HG02678 (cell line): Measurements from ENCODE around the gene TMEM273.
A peak's percentile ranks its signal among the peaks of the same experiment; 100 is the strongest.
"Not testable (repeated sequence)": the region's sequence is repeated elsewhere in the genome, so short reads cannot be mapped to it uniquely, and the experiment has no call there.

Experiments
- ATAC-seq: cut with Tn5 transposase; IDR thresholded peaks from one replicate; pipeline ENCODE4 v1.9.1; 2021; ENCODE audit warnings: mild to moderate bottlenecking, moderate library complexity; ENCODE audit not compliant: unreplicated experiment

Gene TMEM273

DNA sequence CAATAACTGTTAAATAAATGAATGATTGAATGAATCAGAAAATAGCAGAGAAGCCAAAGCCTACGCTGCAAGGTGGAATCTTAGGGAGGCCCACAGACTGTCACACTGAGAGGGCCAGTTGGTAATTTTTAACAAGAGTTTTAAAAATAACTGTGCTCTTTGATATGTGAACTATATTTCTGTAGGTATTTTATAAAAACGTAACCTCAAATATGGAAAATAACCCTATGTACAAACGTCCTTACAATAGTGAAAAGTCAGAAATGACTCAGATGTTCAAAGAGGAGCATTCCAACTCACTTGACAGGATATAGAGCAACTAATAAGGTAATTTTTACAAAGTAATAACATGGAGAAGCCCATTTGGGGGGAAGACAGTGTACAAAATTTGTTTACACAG is 18.9 kb upstream of the TMEM273 start:
- ATAC-seq: peak; percentile 58

DNA sequence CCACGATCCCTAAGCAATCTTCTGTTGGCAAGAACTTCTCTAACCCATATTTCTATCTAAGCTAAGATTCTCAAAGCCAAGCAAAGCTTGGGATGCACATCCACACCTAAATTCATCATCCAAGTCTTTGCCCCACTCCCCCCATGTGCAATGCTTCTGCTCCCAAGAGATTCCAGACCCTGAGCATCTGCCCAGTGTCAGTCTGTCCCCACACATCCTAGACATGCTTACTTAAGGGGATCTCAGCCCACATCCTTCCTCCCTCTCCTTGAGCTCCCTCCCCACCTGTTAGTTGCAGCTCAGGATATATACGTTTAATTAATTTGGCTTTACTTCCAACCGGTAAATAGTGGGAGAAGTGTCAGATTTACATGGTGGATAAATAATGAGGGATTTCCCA is 17.0 kb upstream of the TMEM273 start:
- no peak for ATAC-seq

DNA sequence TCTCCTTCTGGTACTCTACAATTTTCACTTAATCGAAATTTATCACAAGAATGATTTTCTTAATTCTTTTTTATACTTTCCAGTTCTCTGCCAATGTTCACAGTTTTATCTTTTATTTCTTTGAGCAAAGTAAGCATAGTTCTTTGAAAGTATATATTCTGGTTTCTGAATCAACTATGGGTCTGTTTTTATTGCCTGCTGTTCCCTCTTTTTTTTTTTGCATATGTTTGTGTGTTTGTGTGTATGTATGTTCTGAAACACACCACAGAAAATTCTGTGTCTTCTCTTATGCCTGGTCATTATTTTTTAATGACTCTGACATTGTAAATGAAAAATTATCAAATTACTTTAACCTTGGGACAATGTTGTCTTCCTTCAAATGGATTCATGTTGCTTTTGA is 15.9 kb upstream of the TMEM273 start:
- ATAC-seq: no peak

DNA sequence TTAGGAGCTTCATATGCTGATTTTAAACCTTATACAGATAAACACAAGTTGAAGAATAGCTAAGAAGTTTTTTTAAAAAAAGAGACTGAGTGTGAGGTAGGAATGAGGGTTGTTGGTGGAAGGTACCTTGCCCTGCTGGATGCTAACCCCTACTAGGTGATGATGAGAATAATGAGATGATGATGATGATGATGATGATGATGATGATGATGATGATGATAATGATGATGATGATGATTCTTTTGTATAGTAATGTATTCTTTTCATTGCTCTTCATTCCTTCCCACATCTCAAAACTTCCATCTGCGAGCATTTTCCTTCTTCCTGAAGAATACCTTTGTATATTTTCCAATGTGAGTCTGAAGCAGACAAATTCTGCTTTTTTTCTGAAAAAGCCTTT is 14.1 kb upstream of the TMEM273 start:
- no peak for ATAC-seq

DNA sequence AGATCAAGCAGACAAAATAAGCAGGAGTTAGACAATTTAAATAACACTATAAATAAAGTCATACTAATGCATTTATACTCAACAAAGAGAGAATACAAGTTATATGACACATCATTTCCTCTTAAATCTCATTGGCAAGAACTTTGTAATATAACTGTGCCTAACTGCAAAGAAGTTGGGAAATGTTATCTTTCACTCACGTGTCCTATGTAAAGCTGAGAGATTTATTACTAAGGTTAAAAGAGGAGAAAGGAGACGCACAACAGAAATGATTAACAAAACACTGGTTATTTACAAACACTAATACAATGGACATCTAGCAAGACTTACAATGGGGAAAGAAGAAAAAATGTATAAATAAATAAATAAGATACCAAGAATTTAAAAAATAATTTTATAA is 12.7 kb upstream of the TMEM273 start:
- ATAC-seq: no peak

DNA sequence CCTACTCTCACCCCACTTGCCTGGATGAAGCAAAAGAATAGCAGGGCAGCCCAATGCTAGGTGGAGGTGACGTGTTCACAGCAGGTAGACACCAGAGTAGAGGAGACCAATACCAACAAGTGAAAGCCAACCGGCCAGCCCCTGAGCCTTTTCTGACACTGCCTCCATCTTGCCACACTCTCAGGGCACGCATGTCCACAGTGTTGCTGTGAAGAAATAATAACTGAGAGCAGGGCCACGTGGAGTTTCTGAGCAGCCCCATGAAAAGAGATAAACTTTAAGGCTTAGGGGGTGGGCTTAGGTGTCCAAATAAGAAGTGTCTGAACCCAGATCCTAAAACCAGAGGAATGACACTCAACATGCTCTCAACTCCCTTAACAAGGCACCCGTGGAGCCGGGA is 9.0 kb upstream of the TMEM273 start:
- ATAC-seq: no peak

DNA sequence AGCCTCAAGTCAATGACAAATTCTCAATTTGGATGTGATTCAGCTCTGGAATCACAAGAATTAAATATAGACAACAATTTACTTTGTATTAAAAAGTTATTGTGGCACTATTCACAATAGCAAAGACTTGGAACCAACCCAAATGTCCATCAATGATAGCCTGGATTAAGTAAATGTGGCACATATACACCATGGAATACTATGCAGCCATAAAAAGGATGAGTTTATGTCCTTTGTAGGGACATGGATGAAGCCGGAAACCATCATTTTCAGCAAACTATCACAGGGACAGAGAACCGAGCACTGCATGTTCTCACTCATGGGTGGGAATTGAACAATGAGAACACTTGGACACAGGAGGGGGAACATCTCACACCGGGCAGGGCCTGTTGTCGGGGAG is 7.7 kb upstream of the TMEM273 start:
- not testable (repeated sequence) for ATAC-seq

DNA sequence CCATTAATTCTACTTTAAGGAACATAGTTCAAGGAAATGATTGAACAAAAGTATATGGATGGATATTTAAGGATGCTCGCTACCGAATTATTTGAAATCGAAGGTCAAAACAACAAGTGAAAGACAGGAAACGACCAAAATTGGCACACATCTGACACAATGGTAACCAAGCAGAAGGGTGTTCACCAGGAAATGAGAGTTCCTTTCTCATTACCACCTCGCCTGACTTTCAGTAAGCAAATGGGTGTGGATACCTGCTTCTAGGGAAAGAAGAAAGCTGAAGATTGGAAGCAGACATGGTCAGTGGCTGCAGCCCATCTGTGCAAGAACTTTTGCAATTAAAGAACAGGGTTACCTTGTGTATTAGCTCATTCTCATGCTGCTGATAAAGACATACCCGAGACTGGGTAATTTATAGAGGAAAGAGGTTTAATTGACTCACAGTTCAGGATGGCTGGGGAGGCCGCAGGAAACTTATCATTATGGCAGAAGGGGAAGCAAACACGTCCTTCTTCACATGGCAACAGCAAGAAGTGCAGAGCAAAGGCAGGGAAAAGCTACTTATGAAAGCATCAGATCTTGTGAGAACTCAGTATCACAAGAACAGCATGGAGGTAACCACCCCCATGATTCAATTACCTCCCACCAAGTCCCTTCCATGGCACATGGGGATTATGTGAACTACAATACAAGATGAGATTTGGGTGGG is 6.2 kb upstream of the TMEM273 start:
- no peak for ATAC-seq

DNA sequence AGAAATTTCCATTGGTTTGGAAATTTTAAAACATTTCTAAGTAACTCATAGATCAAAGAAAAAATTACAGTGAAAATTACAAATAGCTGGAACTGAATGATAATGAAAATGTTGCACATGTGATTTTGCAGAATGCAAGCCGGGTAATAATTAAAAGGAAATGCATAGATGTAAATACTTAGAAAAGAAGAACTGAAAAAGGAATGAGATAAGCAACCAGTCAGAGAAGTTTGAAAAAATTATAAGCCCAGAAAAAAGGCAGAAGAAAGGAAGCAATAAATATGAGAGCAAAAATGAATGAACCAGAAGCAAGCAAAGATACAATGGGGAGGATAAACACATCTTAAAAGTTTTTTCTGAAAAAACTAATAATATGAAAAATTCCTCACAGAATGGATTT is 3.2 kb upstream of the TMEM273 start:
- ATAC-seq: no peak

DNA sequence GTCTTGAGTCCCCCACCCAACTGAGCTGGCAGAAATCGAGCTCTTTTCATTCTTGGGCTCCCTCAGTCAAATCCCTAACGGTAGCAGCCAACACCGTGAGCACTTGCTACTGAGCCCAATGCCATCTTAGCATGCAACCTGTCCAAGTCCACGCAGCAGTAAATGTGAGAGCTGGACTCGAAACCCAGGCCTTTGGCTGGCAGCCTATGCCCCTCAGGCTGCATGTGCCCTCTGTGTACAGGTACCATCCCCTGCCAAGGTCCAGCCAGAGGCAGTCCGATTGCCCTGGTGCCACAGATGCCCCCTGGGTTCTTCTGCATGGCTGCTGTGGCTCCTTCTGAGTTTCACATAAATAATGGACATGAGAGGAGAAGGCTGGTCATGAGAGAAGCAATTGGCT is 1.2 kb upstream of the TMEM273 start:
- ATAC-seq: no peak

DNA sequence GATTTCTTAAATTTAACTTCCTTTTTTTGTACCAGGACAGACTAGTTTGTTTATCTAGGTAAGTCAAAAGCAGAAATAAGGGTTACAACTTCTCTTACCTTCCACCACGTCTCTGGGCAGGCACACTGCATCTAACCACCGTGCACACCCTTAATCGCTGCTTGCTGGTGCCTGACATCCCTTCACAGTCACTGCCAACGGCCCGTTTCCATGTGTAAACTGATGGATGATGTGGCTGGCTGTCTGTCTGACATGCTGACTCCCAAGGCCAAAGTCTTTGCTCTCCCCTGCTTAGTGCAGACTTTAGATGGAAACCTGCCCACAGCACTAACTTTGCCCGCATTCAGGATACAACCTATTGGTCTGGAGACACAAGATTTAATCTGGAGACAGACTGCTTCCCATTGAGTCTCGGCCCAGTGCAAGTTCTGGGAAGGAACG is 1.1 kb downstream of the TMEM273 start:
- no peak for ATAC-seq

DNA sequence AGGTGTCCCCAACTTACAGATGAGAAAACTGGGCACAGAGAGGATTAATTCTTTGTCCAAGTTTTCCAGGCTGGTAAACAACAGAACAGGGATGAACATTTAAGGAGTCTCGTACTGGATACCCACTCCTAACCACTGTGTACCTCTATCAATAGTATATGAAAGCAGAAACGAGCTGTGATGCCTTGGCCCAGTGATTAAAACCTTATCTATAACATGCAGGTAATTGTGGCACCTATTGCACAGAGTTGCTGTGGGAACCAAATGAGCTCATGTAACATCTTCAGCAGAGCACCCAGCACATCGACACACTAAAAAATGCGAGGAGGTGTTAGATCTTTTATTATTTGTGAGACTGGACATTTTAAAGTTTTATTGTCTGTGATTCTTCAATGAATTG is 1.6 kb downstream of the TMEM273 start:
- ATAC-seq: no peak

DNA sequence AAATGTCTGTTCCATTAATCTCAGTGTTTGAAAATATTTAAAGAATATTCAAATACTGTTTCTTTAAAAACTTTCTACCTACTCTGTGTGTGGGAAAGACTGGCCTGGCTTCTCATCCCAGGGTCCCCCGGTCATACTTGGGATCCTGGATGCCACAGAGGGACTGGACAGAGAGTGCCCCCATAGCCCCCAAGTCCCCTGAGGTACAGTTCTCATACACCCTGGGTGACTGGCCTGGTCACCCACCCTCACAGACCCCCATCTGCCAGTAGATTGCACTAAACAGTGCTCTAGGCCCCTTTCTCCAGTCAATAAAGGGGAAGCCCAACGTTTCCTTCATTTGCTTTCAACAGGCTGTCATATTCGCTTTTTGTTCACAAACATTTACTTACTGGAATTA is 3.0 kb downstream of the TMEM273 start:
- no peak for ATAC-seq

DNA sequence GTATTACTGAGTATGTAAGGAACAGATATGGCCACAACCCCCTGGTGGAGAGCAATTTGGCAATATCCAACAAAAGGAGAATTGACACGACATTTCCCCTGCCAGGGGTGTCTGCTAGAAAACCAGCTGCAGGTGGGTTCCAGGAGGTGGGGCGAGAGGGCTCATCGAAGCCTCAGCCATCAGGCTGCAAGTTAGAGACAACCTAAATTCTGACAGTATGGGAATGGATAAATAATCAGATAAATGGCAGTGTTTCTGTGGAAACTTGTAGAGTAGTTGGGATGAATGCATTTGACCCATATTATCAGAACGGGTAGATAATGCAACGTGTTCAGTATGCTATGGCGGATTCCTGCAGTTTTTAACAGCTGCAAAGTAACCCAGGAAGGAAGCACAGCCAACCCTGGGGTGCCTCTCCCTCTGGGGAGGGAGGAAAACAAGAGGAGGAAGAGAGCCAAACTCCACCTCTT is 3.5 kb downstream of the TMEM273 start:
- no peak for ATAC-seq

DNA sequence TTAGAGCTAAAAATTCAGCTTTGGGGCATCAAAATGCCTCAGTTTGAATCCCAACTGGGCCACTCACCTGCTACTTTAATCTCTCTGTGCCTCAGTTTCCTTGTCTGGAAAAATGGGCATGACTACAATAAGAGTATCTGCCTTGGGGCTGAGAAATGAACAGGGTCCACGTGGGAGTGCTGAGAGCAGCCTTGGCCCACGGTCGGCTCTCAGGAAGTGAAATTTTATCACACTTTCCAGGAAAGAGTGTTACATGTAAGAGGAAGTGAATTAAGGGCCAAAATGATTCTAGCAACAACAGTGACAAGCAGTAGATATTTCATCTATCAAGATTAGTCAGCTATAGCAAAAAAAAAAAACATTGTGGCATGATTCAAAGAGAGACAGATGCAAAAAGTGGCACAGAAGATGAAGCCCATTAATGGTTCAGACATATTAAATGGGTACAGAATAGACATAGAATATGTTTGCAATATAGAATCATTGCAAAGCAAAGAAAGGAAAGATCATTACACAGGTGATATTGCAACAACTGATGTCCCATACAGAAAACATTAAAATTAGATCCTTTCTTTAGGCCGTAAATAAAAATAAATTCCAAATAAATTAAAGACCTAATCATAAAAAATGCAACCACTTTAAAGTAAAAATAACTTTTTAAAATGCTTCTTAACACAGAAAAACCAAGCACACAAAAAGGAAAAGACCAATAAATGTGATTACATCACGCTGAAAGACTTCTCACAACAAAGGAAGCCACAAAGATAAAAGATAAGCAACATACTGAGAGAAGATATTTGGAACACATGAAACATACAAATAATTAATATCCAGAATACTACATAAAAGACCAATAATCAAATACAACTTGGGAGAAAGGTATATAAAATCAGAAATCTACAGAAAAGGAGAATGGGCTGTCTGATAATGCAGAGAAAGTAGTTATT is 4.3 kb downstream of the TMEM273 start:
- no peak for ATAC-seq

DNA sequence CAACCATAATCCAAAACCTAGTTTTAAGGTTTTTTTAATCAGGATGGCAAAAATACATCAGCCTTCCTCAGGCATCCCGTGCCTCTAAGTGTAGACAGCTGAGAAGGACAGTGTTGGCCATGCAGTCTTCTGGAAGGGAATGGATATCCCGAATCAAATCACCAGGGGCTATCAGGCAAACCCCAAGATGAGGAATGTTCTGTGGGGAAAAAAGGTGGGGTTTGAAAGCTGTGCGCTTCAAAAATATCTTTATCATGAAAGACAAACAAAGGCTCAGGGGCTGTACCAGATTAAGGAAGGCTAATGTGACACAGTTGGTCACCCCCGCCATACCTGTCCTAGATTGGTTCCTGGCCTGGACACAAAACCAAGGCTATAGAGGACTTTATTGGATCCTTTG is 5.4 kb downstream of the TMEM273 start:
- no peak for ATAC-seq

DNA sequence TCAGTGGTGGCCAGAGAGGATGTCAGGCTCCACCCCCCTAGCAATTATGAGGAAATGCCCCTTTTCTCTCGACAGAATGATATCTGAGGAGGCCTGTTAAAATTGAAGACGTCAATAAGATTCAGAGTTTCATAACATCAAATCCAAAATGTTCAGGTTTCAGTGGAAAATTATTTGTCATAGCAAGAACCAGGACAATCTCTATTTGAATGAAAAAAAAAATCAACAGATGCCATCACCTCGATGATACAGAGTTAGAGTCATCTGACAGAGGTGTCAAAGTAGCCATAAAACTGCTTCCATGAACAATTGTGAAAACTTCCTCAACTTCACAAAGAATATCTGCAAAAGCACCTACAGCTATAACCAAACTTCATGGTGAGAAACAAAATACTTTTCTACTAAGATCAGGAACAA is 7.7 kb downstream of the TMEM273 start:
- ATAC-seq: no peak

DNA sequence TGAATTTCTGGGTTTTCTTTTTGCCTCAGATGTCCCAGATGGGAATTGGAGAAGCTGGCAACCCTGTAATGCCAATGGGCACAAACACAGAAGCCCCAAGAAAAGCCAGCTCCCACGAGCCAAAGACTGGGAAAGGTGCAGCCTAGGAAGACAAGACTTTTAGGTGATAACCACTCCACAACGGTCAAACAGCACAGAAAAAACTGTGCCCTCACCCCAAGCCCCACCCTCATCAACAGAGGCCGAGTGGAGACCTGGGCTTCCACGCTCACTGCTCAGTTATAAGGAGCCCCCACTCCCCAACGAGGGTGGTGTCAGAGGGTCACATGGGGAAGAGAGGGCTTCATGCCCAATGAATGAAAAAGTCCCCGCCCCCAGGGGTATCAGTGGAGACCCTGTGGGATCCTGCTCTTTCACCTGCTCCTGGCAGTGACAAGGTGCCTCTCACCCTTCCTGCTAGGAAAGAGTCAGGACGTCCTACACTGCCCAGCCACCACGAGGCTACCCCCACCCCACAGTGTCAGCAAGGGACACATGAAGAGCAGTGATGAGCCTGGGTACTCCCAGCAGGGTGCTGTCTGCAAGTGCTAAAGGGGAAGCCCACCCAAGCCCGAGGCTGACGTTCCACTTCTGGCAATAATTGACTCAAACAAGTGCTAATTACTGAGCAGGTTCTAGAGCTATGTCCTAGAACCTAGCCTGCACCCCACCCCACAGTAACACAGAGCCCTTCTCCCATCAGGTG is 8.3 kb downstream of the TMEM273 start:
- no peak for ATAC-seq

DNA sequence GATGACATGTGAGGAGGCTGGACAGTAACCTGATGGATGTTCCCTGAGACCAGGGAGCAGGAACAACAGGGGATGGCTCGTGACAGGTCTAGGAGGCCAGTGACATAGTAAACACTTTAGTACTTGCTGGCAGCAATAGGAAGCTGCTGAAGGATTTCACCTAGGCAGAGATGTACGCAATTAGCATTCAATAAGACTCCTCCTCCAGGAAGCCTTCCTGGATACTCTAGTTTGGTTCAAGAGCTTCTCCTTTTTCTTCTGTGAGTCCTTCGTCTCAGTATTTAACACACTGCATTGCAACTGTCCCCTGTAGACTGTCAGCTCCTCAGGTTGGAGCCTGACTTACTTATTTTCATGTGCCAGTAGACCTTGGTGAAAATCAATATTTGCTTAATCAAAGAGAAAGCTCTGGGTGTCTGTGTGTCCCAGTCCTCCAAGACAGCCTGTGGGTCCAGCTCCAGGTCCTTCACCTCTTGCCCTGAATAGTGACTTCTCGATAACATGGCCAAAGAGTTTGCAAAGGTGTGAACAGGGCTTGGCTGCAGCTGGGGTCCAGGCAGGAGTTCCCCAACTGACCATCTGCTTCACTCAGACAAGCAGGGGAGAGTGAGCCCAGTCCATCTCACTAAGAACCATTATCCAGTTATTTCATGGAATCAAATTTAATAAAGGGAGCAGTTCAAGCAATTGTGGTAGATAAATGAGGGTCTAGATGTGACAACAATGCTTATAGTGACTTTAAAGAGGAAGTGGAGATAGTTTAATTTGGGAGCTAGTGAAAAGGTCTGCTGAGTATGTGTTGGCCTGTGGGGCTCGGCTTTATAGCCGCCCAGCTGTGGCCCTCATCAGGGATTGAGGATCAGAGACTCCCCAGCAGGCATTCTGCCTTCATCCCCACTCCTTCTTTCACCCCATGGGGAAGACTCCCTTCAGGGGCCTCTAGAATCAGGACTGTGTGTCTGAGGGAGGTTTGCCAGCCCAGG is 9.4 kb downstream of the TMEM273 start:
- ATAC-seq: no peak
